Naive thymus-derived CD4-positive, alpha-beta T cell (primary cell): ENCODE results near the gene CDH13. TPM values are rescaled to one million over a fixed set of nuclear protein-coding genes. Genes with fewer than 3 reads are reported as not detected.

ENCODE experiments used
- ATAC-seq: fragments of 150-1000 bp; cut with Tn5 transposase; 2 replicates; pipeline ENCODE4 v1.10.0; 2021; ENCODE audit warnings: mild to moderate bottlenecking, moderate library complexity
- CTCF ChIA-PET: fragments of 350-600 bp; sonication (Branson Sonifier 250); formaldehyde crosslinking; loops from one replicate; lab custom pipeline; 2021; ENCODE audit warnings: antibody characterized with exemption; lab: Charles Lee
- POLR2A ChIA-PET: fragments of 350-600 bp; sonication (Branson Sonifier 250); formaldehyde crosslinking; loops from one replicate; lab custom pipeline; 2021; ENCODE audit warnings: antibody characterized with exemption, inconsistent platforms; lab: Charles Lee
- DNase-seq, 9 donors: peaks; one replicate each; pipeline versions ENCODE4 v3.0.0 to v3.0.0-alpha.2; 2020 to 2022; ENCODE audit warnings: mixed read lengths in 1 of 9
- H3K27ac ChIP-seq: one replicate; pipeline ENCODE4 v1.7.0; 2013; ENCODE audit warnings: mild to moderate bottlenecking, low read depth, low read length, moderate library complexity
- H3K27me3 ChIP-seq, 2 donors: one replicate each; pipeline ENCODE4 v1.7.0; 2013; ENCODE audit warnings: low read length in 2 of 2, mild to moderate bottlenecking in 2 of 2, moderate library complexity in 2 of 2; ENCODE audit not compliant: control insufficient read depth in 2 of 2, insufficient read depth in 2 of 2
- H3K36me3 ChIP-seq, 3 experiments: 1 replicate in 2 of 3; 2 replicates in 1 of 3; pipeline ENCODE4 v1.7.0; 2013; ENCODE audit warnings: low read length in 3 of 3, mild to moderate bottlenecking in 3 of 3, moderate library complexity in 1 of 3; ENCODE audit not compliant: insufficient read depth in 3 of 3, control insufficient read depth in 2 of 3
- H3K4me1 ChIP-seq, 2 donors: one replicate each; pipeline ENCODE4 v1.7.0; 2013; ENCODE audit warnings: low read length in 2 of 2, mild to moderate bottlenecking in 2 of 2, moderate library complexity in 1 of 2; ENCODE audit not compliant: control insufficient read depth in 2 of 2, insufficient read depth in 2 of 2
- H3K4me3 ChIP-seq: 2 replicates; pipeline ENCODE4 v1.7.0; 2013; ENCODE audit warnings: mild to moderate bottlenecking, low read length
- H3K9me3 ChIP-seq, 3 experiments: 1 replicate in 2 of 3; 2 replicates in 1 of 3; pipeline ENCODE4 v1.7.0; 2013; ENCODE audit warnings: low read length in 3 of 3; ENCODE audit not compliant: control insufficient read depth in 2 of 3
- H3K27ac Mint-ChIP-seq, 9 donors: one replicate each; pipeline ENCODE4 v1.8.0; 2020 to 2022; ENCODE audit warnings: mixed read lengths in 9 of 9, mild to moderate bottlenecking in 8 of 9, moderate library complexity in 5 of 9, inconsistent platforms in 2 of 9
- H3K27me3 Mint-ChIP-seq, 5 donors: one replicate each; pipeline ENCODE4 v1.8.0; 2021 to 2022; ENCODE audit warnings: mixed read lengths in 5 of 5, mild to moderate bottlenecking in 1 of 5
- H3K36me3 Mint-ChIP-seq, 5 donors: one replicate each; pipeline ENCODE4 v1.8.0; 2020 to 2022; ENCODE audit warnings: mixed read lengths in 5 of 5, mild to moderate bottlenecking in 3 of 5, inconsistent platforms in 1 of 5
- H3K4me1 Mint-ChIP-seq, 7 donors: one replicate each; pipeline ENCODE4 v1.8.0; 2020 to 2022; ENCODE audit warnings: mixed read lengths in 7 of 7, mild to moderate bottlenecking in 3 of 7, inconsistent platforms in 1 of 7
- H3K4me3 Mint-ChIP-seq, 10 donors: one replicate each; pipeline ENCODE4 v1.8.0; 2020 to 2022; ENCODE audit warnings: mild to moderate bottlenecking in 10 of 10, mixed read lengths in 10 of 10, moderate library complexity in 6 of 10, inconsistent platforms in 2 of 10
- H3K9me3 Mint-ChIP-seq, 11 donors: one replicate each; pipeline ENCODE4 v1.8.0; 2020 to 2022; ENCODE audit warnings: mixed read lengths in 11 of 11, mild to moderate bottlenecking in 4 of 11, inconsistent platforms in 1 of 11, moderate library complexity in 1 of 11
- intact Hi-C, 2 donors: fragments of 100-400 bp; cut with micrococcal nuclease; formaldehyde crosslinking; loops; one replicate each; pipeline ENCODE4 v1.15.1; 2023
- polyA plus RNA-seq, 2 donors: library from polyadenylated mRNA; unstranded; fragments of 300-500 nt; fragmentation: Illumina TruSeq; gene quantifications; one replicate each; pipeline ENCODE4 v1.2.3, GENCODE V29; 2021
- total RNA-seq, 6 experiments: library from RNA in 5 of 6; stranded (reverse) in 5 of 6; gene quantifications; 1 replicate in 5 of 6; 2 replicates in 1 of 6; pipeline ENCODE4 v1.2.3 and lab custom pipeline; 2021 to 2026

Gene CDH13
- total and polyA plus RNA-seq, 7 experiments from 2014 or later = not detected

DNA sequence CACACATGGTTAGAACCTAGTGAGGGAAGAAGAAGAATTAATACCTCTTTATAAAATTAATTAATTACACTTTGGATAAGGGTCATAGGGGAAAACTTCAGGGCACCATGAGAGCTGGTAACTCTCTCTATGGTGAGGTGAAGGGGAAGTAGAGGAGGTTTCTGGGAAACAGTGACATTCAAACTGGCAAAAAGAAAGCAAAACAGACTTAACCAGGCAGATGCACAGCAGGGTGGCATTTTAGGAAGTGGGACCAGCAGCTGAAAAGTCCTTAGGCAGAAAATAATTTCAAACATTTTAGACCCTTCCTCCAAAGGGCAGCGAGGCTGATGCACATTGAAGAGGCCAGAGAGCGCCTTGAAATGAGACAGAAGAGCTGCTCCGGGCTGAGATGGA is 157.8 kb downstream of the CDH13 start:
- DNase-seq (no peak), ATAC-seq (no peak)
- ChIA-PET POLR2A (no interaction called here), CTCF (no interaction called here)
- no peak overlapping the region for H3K4me3 ChIP-seq
- Mint-ChIP-seq H3K27me3 (peaks cover 0 to under 1% (median 0%) of the 10 kb centered on the region in 5 donors), H3K4me3 (no peak overlapping the region), H3K4me1 (peaks cover 0 to 7% (median 0%) of the 10 kb centered on the region in 7 donors), H3K27ac (no peak overlapping the region), H3K36me3 (no peaks in the 10 kb centered on the region), H3K9me3 (peaks cover 0 to 10% (median 0%) of the 10 kb centered on the region in 11 donors)
- H3K27ac ChIP-seq = no peak overlapping the region
- no peaks in the 10 kb centered on the region for H3K36me3 ChIP-seq
- H3K4me1 ChIP-seq = no peaks in the 10 kb centered on the region
- H3K27me3 ChIP-seq = no peaks in the 10 kb centered on the region
- no peaks in the 10 kb centered on the region for H3K9me3 ChIP-seq
- intact Hi-C loops = no loop called here

DNA sequence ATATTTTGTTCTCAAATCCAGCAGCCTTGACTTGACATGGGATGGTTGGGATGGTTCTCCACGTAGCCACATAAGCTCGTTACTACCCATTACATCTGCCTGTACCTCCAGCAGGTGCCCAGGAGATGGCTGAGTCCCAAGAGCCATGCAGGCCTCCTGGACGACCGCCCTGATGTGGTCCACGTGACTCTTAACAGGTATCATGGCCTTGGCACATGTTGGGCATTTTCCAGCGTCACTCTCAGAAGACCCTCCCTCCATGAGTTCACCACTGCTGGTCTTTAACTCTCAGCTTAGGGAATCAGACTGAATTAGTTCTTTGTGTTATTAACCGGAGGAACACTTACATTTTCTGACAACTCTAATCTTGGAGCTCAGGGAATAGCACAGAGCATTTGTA is 161.5 kb downstream of the CDH13 start:
- Histone ChIP-seq H3K9me3 (no peaks in the 10 kb centered on the region), H3K27me3 (no peaks in the 10 kb centered on the region), H3K4me3 (no peak overlapping the region), H3K27ac (no peak overlapping the region), H3K4me1 (no peaks in the 10 kb centered on the region), H3K36me3 (no peaks in the 10 kb centered on the region)
- Mint-ChIP-seq H3K4me1 (peaks cover 0 to 2% (median 0%) of the 10 kb centered on the region in 7 donors), H3K27ac (no peak overlapping the region), H3K36me3 (no peaks in the 10 kb centered on the region), H3K9me3 (peaks cover 0 to 10% (median 0%) of the 10 kb centered on the region in 11 donors), H3K4me3 (no peak overlapping the region), H3K27me3 (peaks cover 0 to 4% (median 0%) of the 10 kb centered on the region in 5 donors)
- ChIA-PET CTCF (no interaction called here), POLR2A (no interaction called here)
- ATAC-seq (no peak), DNase-seq (no peak)
- intact Hi-C loops = no loop called here

DNA sequence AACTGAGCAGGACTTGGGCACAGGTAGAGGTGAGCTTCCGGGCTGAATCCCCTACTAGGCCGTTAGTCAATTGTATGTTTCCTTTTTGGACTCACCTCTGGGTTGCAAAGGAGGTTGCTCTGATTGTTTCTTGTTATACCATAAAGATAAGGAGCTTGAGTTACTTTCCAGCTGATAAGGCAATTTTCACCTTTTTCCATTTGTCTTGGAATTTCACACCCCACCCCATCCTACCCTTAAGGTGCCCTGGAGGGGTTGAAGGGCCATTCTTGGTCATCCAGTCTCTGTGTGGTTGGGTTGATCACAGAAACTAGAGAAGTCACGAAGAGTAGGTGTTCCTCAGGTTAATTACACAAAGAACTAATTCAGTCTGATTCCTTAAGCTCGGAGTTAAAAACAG is 162.2 kb downstream of the CDH13 start:
- H3K4me1 Mint-ChIP-seq = peaks cover 0 to 2% (median 0%) of the 10 kb centered on the region in 7 donors
- Histone ChIP-seq H3K36me3 (no peaks in the 10 kb centered on the region), H3K27me3 (no peaks in the 10 kb centered on the region), H3K27ac (no peak overlapping the region), H3K4me3 (no peak overlapping the region), H3K4me1 (no peaks in the 10 kb centered on the region), H3K9me3 (no peaks in the 10 kb centered on the region)
- ChIA-PET CTCF (no interaction called here), POLR2A (no interaction called here)
- no peak overlapping the region for H3K4me3 Mint-ChIP-seq
- peaks cover 0 to 10% (median 0%) of the 10 kb centered on the region in 11 donors for H3K9me3 Mint-ChIP-seq
- H3K27ac Mint-ChIP-seq = no peak overlapping the region
- DNase-seq (no peak), ATAC-seq (no peak)
- intact Hi-C loops = no loop called here
- peaks cover 0 to 4% (median 0%) of the 10 kb centered on the region in 5 donors for H3K27me3 Mint-ChIP-seq
- H3K36me3 Mint-ChIP-seq = no peaks in the 10 kb centered on the region

GRCh38 chr16:82792693-82793092 is 165.9 kb downstream of the CDH13 start:
- DNase-seq (no peak), ATAC-seq (no peak)
- Histone ChIP-seq H3K36me3 (no peaks in the 10 kb centered on the region), H3K27ac (no peak overlapping the region), H3K4me1 (no peaks in the 10 kb centered on the region), H3K27me3 (no peaks in the 10 kb centered on the region), H3K4me3 (no peak overlapping the region), H3K9me3 (no peaks in the 10 kb centered on the region)
- H3K27me3 Mint-ChIP-seq = peaks cover 0 to 6% (median 0%) of the 10 kb centered on the region in 5 donors
- POLR2A ChIA-PET = no interaction called here
- no peaks in the 10 kb centered on the region for H3K36me3 Mint-ChIP-seq
- peaks cover 0 to 5% (median 0%) of the 10 kb centered on the region in 11 donors for H3K9me3 Mint-ChIP-seq
- H3K27ac Mint-ChIP-seq = no peak overlapping the region
- CTCF ChIA-PET = no interaction called here
- H3K4me3 Mint-ChIP-seq = no peak overlapping the region
- intact Hi-C loops = no loop called here
- H3K4me1 Mint-ChIP-seq = no peaks in the 10 kb centered on the region

- H3K36me3 Mint-ChIP-seq = no peaks in the 10 kb centered on the region
- Histone ChIP-seq H3K4me3 (no peak overlapping the region), H3K9me3 (no peaks in the 10 kb centered on the region), H3K27me3 (no peaks in the 10 kb centered on the region), H3K4me1 (no peaks in the 10 kb centered on the region), H3K36me3 (no peaks in the 10 kb centered on the region), H3K27ac (no peak overlapping the region)
- H3K27me3 Mint-ChIP-seq = peaks cover 0 to 6% (median 0%) of the 10 kb centered on the region in 5 donors
- ChIA-PET POLR2A (no interaction called here), CTCF (no interaction called here)
- no peak overlapping the region for H3K27ac Mint-ChIP-seq
- H3K4me1 Mint-ChIP-seq = no peaks in the 10 kb centered on the region
- H3K9me3 Mint-ChIP-seq = peaks cover 0 to 5% (median 0%) of the 10 kb centered on the region in 11 donors
- no peak overlapping the region for H3K4me3 Mint-ChIP-seq
- ATAC-seq (no peak), DNase-seq (no peak)
- intact Hi-C loops = no loop called here
These were observed 166.9 kb downstream of the CDH13 start for GRCh38 chr16:82793528-82794245.

- no peak for DNase-seq
- no peaks in the 10 kb centered on the region for H3K27me3 ChIP-seq
- H3K27ac ChIP-seq = no peak overlapping the region
- CTCF ChIA-PET = no interaction called here
- Mint-ChIP-seq H3K36me3 (no peaks in the 10 kb centered on the region), H3K27ac (no peak overlapping the region), H3K4me1 (peaks cover 0 to under 1% (median 0%) of the 10 kb centered on the region in 7 donors), H3K27me3 (peaks cover 0 to 8% (median under 1%) of the 10 kb centered on the region in 5 donors), H3K9me3 (peaks cover 0 to 3% (median 0%) of the 10 kb centered on the region in 11 donors), H3K4me3 (no peak overlapping the region)
- POLR2A ChIA-PET = no interaction called here
- H3K4me1 ChIP-seq = no peaks in the 10 kb centered on the region
- intact Hi-C loops = no loop called here
- no peaks in the 10 kb centered on the region for H3K36me3 ChIP-seq
- no peaks in the 10 kb centered on the region for H3K9me3 ChIP-seq
- no peak overlapping the region for H3K4me3 ChIP-seq
- no peak for ATAC-seq
These were observed 169.3 kb downstream of the CDH13 start for GRCh38 chr16:82796047-82796446.

GRCh38 chr16:82801361-82801760 is 174.6 kb downstream of the CDH13 start:
- DNase-seq = no peak
- H3K9me3 Mint-ChIP-seq = peaks cover 0 to 5% (median 0%) of the 10 kb centered on the region in 11 donors
- CTCF ChIA-PET = no interaction called here
- peaks cover 8 to 20% (median 11%) of the 10 kb centered on the region in 5 donors for H3K27me3 Mint-ChIP-seq
- ATAC-seq = no peak
- no peaks in the 10 kb centered on the region for H3K36me3 Mint-ChIP-seq
- no peak overlapping the region for H3K27ac ChIP-seq
- H3K4me1 ChIP-seq = no peaks in the 10 kb centered on the region
- H3K4me1 Mint-ChIP-seq = peaks cover 0 to 4% (median 0%) of the 10 kb centered on the region in 7 donors
- intact Hi-C loops = no loop called here
- no peaks in the 10 kb centered on the region for H3K27me3 ChIP-seq
- no peak overlapping the region for H3K4me3 ChIP-seq
- POLR2A ChIA-PET = no interaction called here
- no peak overlapping the region for H3K27ac Mint-ChIP-seq
- H3K9me3 ChIP-seq = no peaks in the 10 kb centered on the region
- no peaks in the 10 kb centered on the region for H3K36me3 ChIP-seq
- no peak overlapping the region for H3K4me3 Mint-ChIP-seq
